ENCODE data around the gene APPL2.
"Not testable (repeated sequence)": the region's sequence is repeated elsewhere in the genome, so short reads cannot be mapped to it uniquely, and the experiment has no call there.

APPL2 gene

GRCh38 chr12:105256011-105256410, 20.0 kb upstream of the APPL2 start:
- DNase-seq, result peak; percentile 57

GRCh38 chr12:105253866-105254513, 18.0 kb upstream of the APPL2 start:
- DNase-seq, result peak; percentile 96

- no peak for DNase-seq
Measured at GRCh38 chr12:105252901-105253300, 16.9 kb upstream of the APPL2 start.

- DNase-seq, result not testable (repeated sequence)
Measured at GRCh38 chr12:105245776-105246427, 9.9 kb upstream of the APPL2 start.

- DNase-seq, result peak; percentile 42
Measured at GRCh38 chr12:105245291-105245690, 9.3 kb upstream of the APPL2 start.

GRCh38 chr12:105240228-105240627, 4.3 kb upstream of the APPL2 start:
- no peak for DNase-seq

GRCh38 chr12:105239304-105239703, 3.3 kb upstream of the APPL2 start:
- no peak for DNase-seq

- peak; percentile 30 for DNase-seq
Measured at GRCh38 chr12:105237666-105238065, 1.7 kb upstream of the APPL2 start.

- peak; percentile 40 for DNase-seq
Measured at GRCh38 chr12:105235281-105235731, 668 bp downstream of the APPL2 start.

GRCh38 chr12:105234197-105234596, 1.8 kb downstream of the APPL2 start:
- no peak for DNase-seq

GRCh38 chr12:105233041-105233905, 2.7 kb downstream of the APPL2 start:
- no peak for DNase-seq

GRCh38 chr12:105231396-105231795, 4.6 kb downstream of the APPL2 start:
- no peak for DNase-seq

- DNase-seq, result no peak
Measured at GRCh38 chr12:105229371-105229770, 6.6 kb downstream of the APPL2 start.

- DNase-seq, result no peak
Measured at GRCh38 chr12:105228966-105229365, 7.0 kb downstream of the APPL2 start.

- peak; percentile 87 for DNase-seq
Measured at GRCh38 chr12:105228494-105228893, 7.5 kb downstream of the APPL2 start.

GRCh38 chr12:105227879-105228278, 8.1 kb downstream of the APPL2 start:
- DNase-seq, result peak; percentile 75

GRCh38 chr12:105226219-105226618, 9.8 kb downstream of the APPL2 start:
- DNase-seq, result peak; percentile 98

- DNase-seq, result no peak
Measured at GRCh38 chr12:105225505-105226015, 10.4 kb downstream of the APPL2 start.

- no peak for DNase-seq
Measured at GRCh38 chr12:105224399-105224798, 11.6 kb downstream of the APPL2 start.

GRCh38 chr12:105223884-105224283, 12.1 kb downstream of the APPL2 start:
- no peak for DNase-seq

- no peak for DNase-seq
Measured at GRCh38 chr12:105223352-105223845, 12.6 kb downstream of the APPL2 start.

GRCh38 chr12:105222726-105223351, 13.1 kb downstream of the APPL2 start:
- no peak for DNase-seq

- no peak for DNase-seq
Measured at GRCh38 chr12:105222284-105222655, 13.7 kb downstream of the APPL2 start.
